ENCODE data around the gene RAD21L1.

Gene RAD21L1

DNA sequence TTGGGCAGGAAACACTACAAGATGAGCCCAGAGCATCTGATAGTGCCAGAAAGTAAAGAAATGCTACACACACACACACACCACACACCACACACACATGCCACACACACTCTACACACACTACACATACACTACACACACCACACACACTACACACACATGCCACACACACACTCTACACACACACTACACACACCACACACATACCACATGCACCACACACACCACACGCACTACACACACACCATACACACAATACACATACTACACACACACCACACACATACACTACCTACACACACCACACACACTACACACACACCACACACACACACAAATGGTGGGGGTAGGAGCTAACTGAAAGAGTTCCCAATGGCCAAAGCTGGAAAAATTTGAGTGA is 37.5 kb upstream of the RAD21L1 start:
- Histone ChIP-seq H3K4me3 (replicated peaks; ENCODE audit: insufficient read depth, low read length) (no peak overlapping the region), H3K27ac (replicated peaks) (no peak overlapping the region), H3K27me3 (ENCODE audit: insufficient read depth, poor library complexity, severe bottlenecking) (peaks cover 16% of the 10 kb centered on the region)
- no peak for DNase-seq (ENCODE audit: low read depth in 1 of 2, low spot score in 1 of 2)
- TF ChIP-seq POLR2AphosphoS5 (IDR thresholded peaks at IDR 0.05; ENCODE audit: low read depth), result no peak
- TF ChIP-seq, protein P1, sequence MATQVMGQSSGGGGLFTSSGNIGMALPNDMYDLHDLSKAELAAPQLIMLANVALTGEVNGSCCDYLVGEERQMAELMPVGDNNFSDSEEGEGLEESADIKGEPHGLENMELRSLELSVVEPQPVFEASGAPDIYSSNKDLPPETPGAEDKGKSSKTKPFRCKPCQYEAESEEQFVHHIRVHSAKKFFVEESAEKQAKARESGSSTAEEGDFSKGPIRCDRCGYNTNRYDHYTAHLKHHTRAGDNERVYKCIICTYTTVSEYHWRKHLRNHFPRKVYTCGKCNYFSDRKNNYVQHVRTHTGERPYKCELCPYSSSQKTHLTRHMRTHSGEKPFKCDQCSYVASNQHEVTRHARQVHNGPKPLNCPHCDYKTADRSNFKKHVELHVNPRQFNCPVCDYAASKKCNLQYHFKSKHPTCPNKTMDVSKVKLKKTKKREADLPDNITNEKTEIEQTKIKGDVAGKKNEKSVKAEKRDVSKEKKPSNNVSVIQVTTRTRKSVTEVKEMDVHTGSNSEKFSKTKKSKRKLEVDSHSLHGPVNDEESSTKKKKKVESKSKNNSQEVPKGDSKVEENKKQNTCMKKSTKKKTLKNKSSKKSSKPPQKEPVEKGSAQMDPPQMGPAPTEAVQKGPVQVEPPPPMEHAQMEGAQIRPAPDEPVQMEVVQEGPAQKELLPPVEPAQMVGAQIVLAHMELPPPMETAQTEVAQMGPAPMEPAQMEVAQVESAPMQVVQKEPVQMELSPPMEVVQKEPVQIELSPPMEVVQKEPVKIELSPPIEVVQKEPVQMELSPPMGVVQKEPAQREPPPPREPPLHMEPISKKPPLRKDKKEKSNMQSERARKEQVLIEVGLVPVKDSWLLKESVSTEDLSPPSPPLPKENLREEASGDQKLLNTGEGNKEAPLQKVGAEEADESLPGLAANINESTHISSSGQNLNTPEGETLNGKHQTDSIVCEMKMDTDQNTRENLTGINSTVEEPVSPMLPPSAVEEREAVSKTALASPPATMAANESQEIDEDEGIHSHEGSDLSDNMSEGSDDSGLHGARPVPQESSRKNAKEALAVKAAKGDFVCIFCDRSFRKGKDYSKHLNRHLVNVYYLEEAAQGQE (IDR thresholded peaks at IDR 0.05; ENCODE audit: insufficient replicate concordance, low read depth), result no peak
- TF ChIP-seq, protein P2, sequence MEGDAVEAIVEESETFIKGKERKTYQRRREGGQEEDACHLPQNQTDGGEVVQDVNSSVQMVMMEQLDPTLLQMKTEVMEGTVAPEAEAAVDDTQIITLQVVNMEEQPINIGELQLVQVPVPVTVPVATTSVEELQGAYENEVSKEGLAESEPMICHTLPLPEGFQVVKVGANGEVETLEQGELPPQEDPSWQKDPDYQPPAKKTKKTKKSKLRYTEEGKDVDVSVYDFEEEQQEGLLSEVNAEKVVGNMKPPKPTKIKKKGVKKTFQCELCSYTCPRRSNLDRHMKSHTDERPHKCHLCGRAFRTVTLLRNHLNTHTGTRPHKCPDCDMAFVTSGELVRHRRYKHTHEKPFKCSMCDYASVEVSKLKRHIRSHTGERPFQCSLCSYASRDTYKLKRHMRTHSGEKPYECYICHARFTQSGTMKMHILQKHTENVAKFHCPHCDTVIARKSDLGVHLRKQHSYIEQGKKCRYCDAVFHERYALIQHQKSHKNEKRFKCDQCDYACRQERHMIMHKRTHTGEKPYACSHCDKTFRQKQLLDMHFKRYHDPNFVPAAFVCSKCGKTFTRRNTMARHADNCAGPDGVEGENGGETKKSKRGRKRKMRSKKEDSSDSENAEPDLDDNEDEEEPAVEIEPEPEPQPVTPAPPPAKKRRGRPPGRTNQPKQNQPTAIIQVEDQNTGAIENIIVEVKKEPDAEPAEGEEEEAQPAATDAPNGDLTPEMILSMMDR (IDR thresholded peaks at IDR 0.05; ENCODE audit: insufficient read depth, low read length), result no peak
- TF ChIP-seq SPI1 (IDR thresholded peaks at IDR 0.05; ENCODE audit: borderline replicate concordance, low read depth), result no peak
- TF ChIP-seq GABPA (IDR thresholded peaks at IDR 0.05; ENCODE audit: low read depth), result no peak

DNA sequence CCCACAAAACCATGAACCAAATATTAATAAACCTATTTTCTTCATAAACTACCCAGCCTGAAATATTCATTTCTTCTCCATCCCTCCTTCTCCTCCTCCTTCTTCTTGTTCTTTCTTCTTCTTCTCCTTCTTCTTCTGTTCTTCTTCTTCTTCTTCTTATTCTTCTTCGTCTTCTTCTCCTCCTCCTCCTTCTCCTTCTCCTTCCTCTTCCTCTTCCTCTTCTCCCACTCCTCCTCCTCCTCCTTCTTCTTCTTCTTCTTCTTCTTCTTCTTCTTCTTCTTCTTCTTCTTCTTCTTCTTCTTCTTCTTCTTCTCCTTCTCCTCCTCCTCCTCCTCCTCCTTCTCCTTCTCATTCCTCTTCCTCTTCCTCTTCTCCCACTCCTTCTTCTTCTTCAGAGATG is 36.0 kb upstream of the RAD21L1 start:
- H3K4me3 ChIP-seq (replicated peaks; ENCODE audit: insufficient read depth, low read length), result no peak overlapping the region
- peaks cover 11% of the 10 kb centered on the region for H3K27me3 ChIP-seq (ENCODE audit: insufficient read depth, poor library complexity, severe bottlenecking)
- H3K27ac ChIP-seq (replicated peaks), result no peak overlapping the region
- no peak for DNase-seq (ENCODE audit: low read depth in 1 of 2, low spot score in 1 of 2)
- TF ChIP-seq SPI1 (IDR thresholded peaks at IDR 0.05; ENCODE audit: borderline replicate concordance, low read depth) (no peak), POLR2AphosphoS5 (IDR thresholded peaks at IDR 0.05; ENCODE audit: low read depth) (no peak), GABPA (IDR thresholded peaks at IDR 0.05; ENCODE audit: low read depth) (no peak)
- TF ChIP-seq, protein P1 (IDR thresholded peaks at IDR 0.05; ENCODE audit: insufficient replicate concordance, low read depth), result no peak
- TF ChIP-seq, protein P2 (IDR thresholded peaks at IDR 0.05; ENCODE audit: insufficient read depth, low read length), result no peak

DNA sequence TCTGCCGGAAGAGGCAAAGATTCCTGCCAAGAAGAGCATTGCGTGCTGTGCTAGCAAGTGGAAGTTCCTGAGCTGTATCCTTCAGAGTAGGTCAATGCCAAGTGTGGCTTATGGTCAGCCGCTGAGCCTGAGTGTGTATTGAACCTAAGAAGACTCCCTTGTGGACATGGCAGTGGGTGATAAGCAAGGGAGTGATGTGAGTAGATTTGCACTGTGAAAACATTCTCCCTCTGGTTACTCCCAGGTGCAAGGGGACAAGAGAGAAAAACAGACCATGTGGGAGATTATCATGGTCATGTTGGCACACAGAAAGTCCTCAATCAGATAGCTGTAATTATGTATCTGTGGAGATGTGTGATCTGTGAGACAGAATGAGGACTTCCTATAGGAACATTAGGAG is 35.0 kb upstream of the RAD21L1 start:
- H3K27ac ChIP-seq (replicated peaks), result no peak overlapping the region
- DNase-seq (ENCODE audit: low read depth in 1 of 2, low spot score in 1 of 2), result no peak
- H3K27me3 ChIP-seq (ENCODE audit: insufficient read depth, poor library complexity, severe bottlenecking), result peaks cover 10% of the 10 kb centered on the region
- H3K4me3 ChIP-seq (replicated peaks; ENCODE audit: insufficient read depth, low read length), result no peak overlapping the region
- TF ChIP-seq, protein P1 (IDR thresholded peaks at IDR 0.05; ENCODE audit: insufficient replicate concordance, low read depth), result no peak
- no peak for TF ChIP-seq POLR2AphosphoS5 (IDR thresholded peaks at IDR 0.05; ENCODE audit: low read depth)
- TF ChIP-seq GABPA (IDR thresholded peaks at IDR 0.05; ENCODE audit: low read depth), result no peak
- TF ChIP-seq SPI1 (IDR thresholded peaks at IDR 0.05; ENCODE audit: borderline replicate concordance, low read depth), result no peak
- TF ChIP-seq, protein P2 (IDR thresholded peaks at IDR 0.05; ENCODE audit: insufficient read depth, low read length), result no peak

Data from HL-60 (cell line).